GM19438 (cell line): ENCODE data around the gene IL1A.

Source experiments
- ATAC-seq: cut with Tn5 transposase; IDR thresholded peaks from one replicate; pipeline ENCODE4 v1.9.1; 2021; ENCODE audit warnings: low read depth; ENCODE audit not compliant: unreplicated experiment

IL1A gene

GRCh38 chr2:112793449-112793978, 9.2 kb upstream of the IL1A start:
- ATAC-seq: no peak

DNA sequence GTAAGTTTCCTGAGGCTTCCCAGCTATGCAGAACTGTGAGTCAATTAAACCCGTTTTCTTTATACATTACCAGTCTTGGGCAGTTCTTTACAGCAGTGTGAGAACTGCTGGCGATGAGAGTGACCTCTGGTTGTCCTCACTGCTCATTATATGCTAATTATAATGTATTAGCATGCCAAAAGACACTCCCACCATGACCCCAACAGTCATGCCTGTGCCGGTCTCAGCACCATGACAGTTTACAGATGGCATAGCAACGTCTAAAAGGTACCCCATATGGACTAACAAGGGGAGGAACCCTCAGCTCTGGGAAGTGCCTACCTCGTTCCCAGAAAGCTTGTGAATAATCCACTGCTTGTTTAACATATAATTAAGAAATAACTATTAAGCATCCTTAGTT, 8.1 kb upstream of the IL1A start:
- ATAC-seq: no peak

- ATAC-seq: no peak
Measured at GRCh38 chr2:112791693-112792230, 7.5 kb upstream of the IL1A start.

- ATAC-seq: no peak
Measured at GRCh38 chr2:112791019-112791418, 6.7 kb upstream of the IL1A start.

DNA sequence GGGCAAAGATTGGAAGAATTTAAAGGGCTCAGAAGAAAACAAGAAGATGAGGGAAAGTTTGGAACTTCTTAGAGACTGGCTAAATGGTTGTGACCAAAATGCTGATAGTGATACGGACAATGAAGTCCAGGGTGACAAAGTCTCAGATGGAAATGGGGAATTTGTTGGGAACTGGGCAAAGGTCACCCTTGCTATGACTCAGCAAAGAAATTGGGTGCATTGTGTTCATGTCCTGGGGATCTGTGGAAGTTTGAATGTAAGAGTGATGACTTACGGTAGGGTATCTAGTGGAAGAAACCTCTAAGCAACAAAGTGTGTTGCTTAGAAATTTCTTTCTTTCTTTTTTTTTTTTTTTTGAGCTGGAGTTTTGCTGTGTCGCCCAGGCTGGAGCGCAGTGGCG, 6.0 kb upstream of the IL1A start:
- ATAC-seq: no peak

- ATAC-seq: no peak
Measured at GRCh38 chr2:112789186-112789585, 4.9 kb upstream of the IL1A start.

GRCh38 chr2:112788653-112789052, 4.4 kb upstream of the IL1A start:
- no peak for ATAC-seq

DNA sequence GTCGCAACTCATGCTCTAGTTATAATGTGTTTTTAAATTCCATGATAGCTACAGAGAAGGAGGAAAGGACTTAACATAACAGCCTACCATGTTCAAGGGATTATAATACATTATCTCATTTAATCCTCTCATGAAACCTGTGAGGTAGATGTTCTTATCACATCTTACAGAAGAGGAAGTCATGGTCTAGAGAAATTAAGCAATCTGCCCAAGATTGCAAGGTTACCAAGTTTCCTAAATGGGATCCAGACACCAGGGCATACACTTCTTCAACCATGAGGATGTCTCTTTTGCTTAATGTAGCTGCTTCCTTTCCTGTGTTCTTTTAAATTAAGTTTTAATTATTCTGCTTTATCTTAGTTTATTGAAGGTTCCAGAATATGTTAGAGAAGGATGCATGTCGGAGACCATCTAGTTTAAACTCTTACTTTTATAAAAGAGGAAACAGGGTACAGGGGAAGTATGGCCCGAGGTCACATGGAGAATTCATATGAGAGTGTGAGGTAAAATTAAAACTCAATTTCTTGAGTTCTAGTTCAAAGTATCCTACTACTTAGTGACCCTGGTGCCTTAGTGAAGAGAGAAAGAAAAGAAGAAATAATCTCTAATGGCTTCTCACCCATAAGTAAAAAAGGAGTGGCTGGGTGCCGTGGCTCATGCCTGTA, 3.6 kb upstream of the IL1A start:
- ATAC-seq: no peak

DNA sequence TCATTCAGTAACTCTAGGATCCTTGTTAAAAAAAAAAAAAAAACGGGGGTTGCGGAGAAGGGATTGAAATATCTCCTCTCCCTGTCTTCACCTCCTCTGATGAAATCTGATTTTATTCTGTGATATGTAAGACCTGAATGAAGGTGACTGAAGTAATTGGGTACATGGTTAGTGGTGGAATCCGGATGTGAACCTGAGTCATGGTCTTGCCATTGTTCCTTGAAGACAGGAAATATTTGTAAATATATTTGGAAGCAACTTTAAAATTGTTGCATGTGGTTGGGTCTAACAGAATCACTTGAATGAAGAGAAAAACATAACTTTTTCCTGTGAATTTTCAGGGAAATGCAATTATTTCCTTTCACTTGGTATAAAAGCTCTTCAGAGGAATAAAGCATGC, 3.0 kb upstream of the IL1A start:
- no peak for ATAC-seq

DNA sequence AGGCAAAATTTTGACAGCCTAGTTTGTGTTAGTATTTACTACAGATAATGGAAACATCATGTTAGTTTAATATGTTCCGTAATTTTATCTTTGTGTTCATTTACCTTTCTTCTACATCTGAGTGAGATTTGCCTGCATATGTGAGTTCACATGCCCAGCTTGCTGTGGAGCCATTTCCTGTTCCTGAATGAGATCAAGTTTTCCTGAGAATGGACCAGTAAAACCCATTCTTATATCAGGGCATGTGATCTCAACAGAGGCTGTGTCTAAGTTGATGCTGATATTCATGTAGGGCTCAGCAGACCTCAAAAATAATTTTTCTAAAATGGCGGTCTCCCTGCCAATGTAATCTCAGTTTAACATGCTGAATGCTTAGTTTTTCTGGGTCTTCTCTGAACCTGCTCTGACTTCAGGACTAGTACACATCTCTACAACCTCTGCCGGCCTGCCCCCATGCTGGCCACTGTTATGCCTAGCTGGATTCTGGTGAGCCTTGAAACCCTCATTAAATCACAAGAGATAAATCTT, 1.0 kb downstream of the IL1A start:
- ATAC-seq: no peak

- peak; percentile 92 for ATAC-seq
Measured at GRCh38 chr2:112782234-112782799, 2.0 kb downstream of the IL1A start.

DNA sequence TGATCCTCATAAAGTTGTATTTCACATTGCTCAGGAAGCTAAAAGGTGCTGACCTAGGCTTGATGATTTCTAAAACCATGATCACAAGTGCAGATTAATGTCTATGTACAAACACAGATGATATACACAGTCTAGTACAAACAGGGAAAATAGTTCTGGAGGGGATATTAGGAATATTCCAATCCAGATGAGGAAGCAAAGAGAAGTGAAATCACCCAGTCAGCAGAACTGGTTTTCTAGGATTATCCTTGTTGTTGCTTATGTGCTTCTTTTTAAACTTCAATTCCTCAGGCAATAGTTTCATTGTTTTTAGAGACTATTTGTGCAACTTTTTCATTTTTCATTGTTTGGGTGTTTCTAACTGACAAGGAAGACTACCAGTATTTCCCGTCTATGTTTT, 4.7 kb downstream of the IL1A start:
- no peak for ATAC-seq

- ATAC-seq: no peak
Measured at GRCh38 chr2:112777036-112777435, 7.3 kb downstream of the IL1A start.

GRCh38 chr2:112776113-112776512, 8.2 kb downstream of the IL1A start:
- ATAC-seq: no peak

DNA sequence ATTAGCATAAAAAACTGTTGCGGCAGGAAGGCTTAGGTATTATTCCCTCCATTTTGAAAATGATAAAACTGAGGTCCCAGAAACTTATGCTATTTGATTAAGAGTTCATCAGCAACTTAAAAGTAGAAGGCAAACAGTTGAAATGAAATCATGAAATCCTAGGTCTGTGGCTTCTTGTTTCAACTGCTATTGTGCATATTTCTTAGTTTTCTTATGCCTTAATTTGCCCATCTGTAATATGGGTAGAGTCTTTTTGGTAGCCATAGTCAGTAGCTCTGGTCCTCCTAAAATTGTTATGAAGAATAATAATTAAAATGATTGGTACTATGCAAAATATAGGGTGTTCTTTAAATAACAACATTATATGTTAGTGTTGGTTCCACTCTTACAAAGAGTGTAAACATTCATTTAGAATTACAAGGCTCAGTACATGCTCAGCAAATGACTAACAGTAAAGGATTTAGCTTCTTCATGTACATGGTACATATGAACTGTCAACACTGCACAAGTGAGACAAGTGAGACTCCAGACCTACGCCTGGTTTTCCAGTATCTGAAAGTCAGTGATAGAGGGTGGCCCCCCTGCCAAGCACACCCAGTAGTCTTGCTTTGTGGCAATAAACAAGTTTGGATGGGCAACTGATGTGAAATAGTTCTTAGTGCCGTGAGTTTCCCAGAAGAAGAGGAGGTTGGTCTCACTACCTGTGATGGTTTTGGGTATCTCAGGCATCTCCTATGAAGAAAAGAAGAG, 9.6 kb downstream of the IL1A start:
- ATAC-seq: no peak

DNA sequence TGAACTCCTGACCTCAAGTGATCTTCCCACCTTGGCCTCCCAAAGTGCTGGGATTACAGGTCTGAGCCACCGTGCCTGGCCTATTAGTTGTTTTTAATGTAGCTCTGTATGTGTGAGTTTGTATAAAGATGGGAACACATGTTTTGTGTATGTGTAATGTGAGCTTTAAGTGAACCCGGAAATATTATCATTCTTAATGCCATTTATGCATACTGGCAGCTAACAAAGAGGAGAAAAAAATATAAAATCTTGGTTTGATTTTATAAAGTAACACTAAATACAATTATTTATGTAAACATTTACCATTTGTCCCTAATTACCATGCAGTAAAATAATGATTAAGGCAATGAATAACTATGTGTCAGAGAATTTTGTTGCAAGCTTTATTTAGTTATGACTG, 10.7 kb downstream of the IL1A start:
- ATAC-seq: no peak

DNA sequence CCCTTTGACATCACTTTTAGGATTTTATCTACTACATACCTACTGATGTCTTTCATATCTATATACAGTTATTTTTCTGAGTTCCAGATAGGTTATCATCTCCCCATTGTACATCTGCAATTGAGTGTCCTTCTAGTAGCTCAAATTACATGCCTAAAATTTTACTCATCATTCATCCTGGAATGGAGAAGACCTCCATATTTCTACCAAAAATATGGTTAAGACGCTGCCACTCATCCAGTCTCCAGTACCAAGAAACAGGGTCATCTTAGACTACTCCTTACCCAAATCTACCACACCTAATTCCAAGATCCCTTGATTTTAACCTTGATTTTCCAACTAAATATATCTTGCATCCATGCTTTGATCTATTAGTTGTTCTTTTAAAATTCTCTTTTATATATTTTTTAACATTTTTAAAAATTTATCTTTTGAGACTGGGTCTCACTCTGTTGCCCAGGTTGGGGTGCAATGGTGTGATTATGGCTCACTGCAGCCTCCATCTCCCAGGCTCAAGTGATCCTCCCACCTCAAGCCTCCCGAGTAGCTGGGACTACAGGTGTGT, 11.3 kb downstream of the IL1A start:
- ATAC-seq: no peak

DNA sequence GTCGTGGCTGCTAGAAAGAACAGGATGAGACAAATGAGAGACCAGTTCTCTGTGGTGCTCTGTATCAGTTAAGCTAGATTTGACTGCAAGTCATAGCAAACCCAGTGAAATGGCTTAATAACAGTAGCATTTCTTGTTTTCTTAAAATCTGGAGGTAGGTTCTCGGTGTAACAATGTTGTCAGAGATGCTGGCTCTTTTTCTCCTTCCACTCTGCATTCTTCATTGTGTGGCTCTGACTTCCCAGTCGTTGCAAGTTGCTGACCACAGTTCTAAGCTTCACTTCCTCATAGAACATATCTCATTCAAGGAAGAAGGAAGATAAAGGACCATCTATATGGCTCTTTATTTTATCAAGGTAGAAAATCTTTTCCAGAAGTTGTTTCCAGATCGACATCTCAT, 12.0 kb downstream of the IL1A start:
- ATAC-seq: no peak

- ATAC-seq: no peak
Measured at GRCh38 chr2:112768432-112768831, 15.9 kb downstream of the IL1A start.

DNA sequence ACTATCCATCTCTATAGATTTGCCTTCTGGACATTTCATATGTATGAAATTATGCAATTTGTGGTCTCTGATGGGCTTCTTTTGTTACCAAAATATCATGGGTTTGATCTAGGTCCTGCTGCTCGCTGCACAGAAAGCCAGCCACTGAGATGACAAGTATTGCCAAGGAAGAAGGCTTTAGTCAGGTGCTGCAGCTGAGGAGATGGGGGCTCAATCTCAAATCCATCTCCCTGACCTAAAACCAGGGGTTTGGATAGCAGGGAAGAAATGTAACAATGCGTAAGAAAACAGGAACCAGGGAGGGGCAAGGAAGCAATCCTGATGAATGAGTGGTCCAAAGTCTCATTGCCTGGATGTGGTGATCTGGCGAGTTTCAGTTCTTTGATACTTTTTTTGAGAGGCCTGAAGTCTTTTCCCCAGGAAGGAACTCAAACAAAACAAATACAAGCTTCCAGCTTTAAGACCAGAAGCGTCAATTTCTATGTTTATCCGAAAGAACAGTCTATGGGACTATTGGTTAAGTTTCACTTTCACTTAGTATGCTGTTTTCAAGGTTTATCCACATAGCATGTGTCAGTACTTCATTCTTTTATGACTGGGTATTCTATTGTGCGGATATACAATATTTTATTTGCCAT, 16.5 kb downstream of the IL1A start:
- no peak for ATAC-seq
